BE2C (cell line): ENCODE results near the gene APPBP2.

Experiments used
- DNase-seq: peaks from one replicate; pipeline ENCODE4 v3.0.0-alpha.2; 2020
- H3K27me3 ChIP-seq: fragments of 250-450 bp; sonication (Bioruptor Pico); 2 replicates; pipeline ENCODE4 v1.5.1; 2020; ENCODE audit warnings: mild to moderate bottlenecking
- H3K36me3 ChIP-seq: fragments of 250-450 bp; sonication (Bioruptor Pico); 2 replicates; pipeline ENCODE4 v1.5.1; 2020; ENCODE audit warnings: mild to moderate bottlenecking
- H3K4me1 ChIP-seq: fragments of 250-450 bp; sonication (Bioruptor Pico); 2 replicates; pipeline ENCODE4 v1.5.1; 2020
- H3K4me3 ChIP-seq: 2 replicates; pipeline ENCODE4 v1.5.1; 2011; ENCODE audit warnings: low read depth, low read length
- H3K9me3 ChIP-seq: fragments of 250-450 bp; sonication (Bioruptor Pico); 2 replicates; pipeline ENCODE4 v1.5.1; 2020
- CTCF ChIP-seq: IDR thresholded peaks from 2 replicates; pipeline ENCODE4 v1.5.1; 2012; ENCODE audit warnings: mild to moderate bottlenecking, low read depth, low read length

The APPBP2 gene

GRCh38 chr17:60412701-60413100 is 113.3 kb downstream of the APPBP2 start:
- H3K4me3 ChIP-seq, result no peak overlapping the region
- DNase-seq, result no peak
- H3K9me3 ChIP-seq, result no peaks in the 10 kb centered on the region; the same call in 1 of the 2 replicates
- no peaks in the 10 kb centered on the region for H3K4me1 ChIP-seq
- H3K36me3 ChIP-seq, result no peaks in the 10 kb centered on the region
- H3K27me3 ChIP-seq, result no peaks in the 10 kb centered on the region
- TF ChIP-seq CTCF, result no peak

GRCh38 chr17:60410001-60410400 is 116.0 kb downstream of the APPBP2 start:
- Histone ChIP-seq H3K9me3 (no peaks in the 10 kb centered on the region; the same call in 1 of the 2 replicates), H3K27me3 (no peaks in the 10 kb centered on the region), H3K36me3 (no peaks in the 10 kb centered on the region), H3K4me3 (no peak overlapping the region), H3K4me1 (no peaks in the 10 kb centered on the region)
- no peak for TF ChIP-seq CTCF
- no peak for DNase-seq

- no peaks in the 10 kb centered on the region for H3K36me3 ChIP-seq
- no peaks in the 10 kb centered on the region for H3K4me1 ChIP-seq
- H3K9me3 ChIP-seq, result no peaks in the 10 kb centered on the region; the same call in 1 of the 2 replicates
- no peaks in the 10 kb centered on the region for H3K27me3 ChIP-seq
- H3K4me3 ChIP-seq, result no peak overlapping the region
- DNase-seq, result no peak
- TF ChIP-seq CTCF, result no peak
These were observed 119.2 kb downstream of the APPBP2 start for GRCh38 chr17:60406887-60407286.

- H3K36me3 ChIP-seq, result no peaks in the 10 kb centered on the region
- H3K4me3 ChIP-seq, result no peak overlapping the region
- H3K4me1 ChIP-seq, result no peaks in the 10 kb centered on the region
- no peak for TF ChIP-seq CTCF
- H3K27me3 ChIP-seq, result no peaks in the 10 kb centered on the region
- no peaks in the 10 kb centered on the region; the same call in 1 of the 2 replicates for H3K9me3 ChIP-seq
- DNase-seq, result no peak
These were observed 122.1 kb downstream of the APPBP2 start for GRCh38 chr17:60403962-60404361.

- Histone ChIP-seq H3K9me3 (no peaks in the 10 kb centered on the region; the same call in 1 of the 2 replicates), H3K4me3 (no peak overlapping the region), H3K36me3 (no peaks in the 10 kb centered on the region), H3K4me1 (no peaks in the 10 kb centered on the region), H3K27me3 (no peaks in the 10 kb centered on the region)
- no peak for TF ChIP-seq CTCF
- DNase-seq, result no peak
These were observed 122.6 kb downstream of the APPBP2 start for GRCh38 chr17:60403523-60403810.

GRCh38 chr17:60401819-60402218 is 124.2 kb downstream of the APPBP2 start:
- no peak for TF ChIP-seq CTCF
- DNase-seq, result no peak
- Histone ChIP-seq H3K4me3 (no peak overlapping the region), H3K4me1 (no peaks in the 10 kb centered on the region), H3K27me3 (no peaks in the 10 kb centered on the region), H3K9me3 (no peaks in the 10 kb centered on the region), H3K36me3 (no peaks in the 10 kb centered on the region)
